T follicular helper cell (primary cell): Measurements from ENCODE around the gene JPH3.
"Not testable (repeated sequence)": the region's sequence is repeated elsewhere in the genome, so short reads cannot be mapped to it uniquely, and the experiment has no call there.

Experiments used
- DNase-seq: peaks from one replicate; pipeline ENCODE4 v3.0.0-alpha.2; 2020; ENCODE audit warnings: low read depth

The JPH3 gene

GRCh38 chr16:87575027-87575804 lies 27.1 kb upstream of the JPH3 start:
- DNase-seq = no peak

GRCh38 chr16:87576171-87576570 lies 26.1 kb upstream of the JPH3 start:
- no peak for DNase-seq

GRCh38 chr16:87578142-87578930 lies 24.0 kb upstream of the JPH3 start:
- not testable (repeated sequence) for DNase-seq

GRCh38 chr16:87579691-87580090 lies 22.6 kb upstream of the JPH3 start:
- DNase-seq = no peak

- no peak for DNase-seq
These were observed 21.4 kb upstream of the JPH3 start for GRCh38 chr16:87580855-87581261.

- DNase-seq = no peak
These were observed 20.5 kb upstream of the JPH3 start for GRCh38 chr16:87581857-87582215.

GRCh38 chr16:87582216-87582965 lies 19.9 kb upstream of the JPH3 start:
- no peak for DNase-seq

- DNase-seq = no peak
These were observed 19.4 kb upstream of the JPH3 start for GRCh38 chr16:87582966-87583325.

- DNase-seq = no peak
These were observed 18.7 kb upstream of the JPH3 start for GRCh38 chr16:87583453-87584131.

GRCh38 chr16:87584271-87584670 lies 18.0 kb upstream of the JPH3 start:
- DNase-seq = no peak

- DNase-seq = no peak
These were observed 17.3 kb upstream of the JPH3 start for GRCh38 chr16:87584975-87585374.

GRCh38 chr16:87585442-87586200 lies 16.7 kb upstream of the JPH3 start:
- no peak for DNase-seq

GRCh38 chr16:87586201-87586782 lies 16.0 kb upstream of the JPH3 start:
- DNase-seq = no peak

GRCh38 chr16:87587636-87588035 lies 14.7 kb upstream of the JPH3 start:
- no peak for DNase-seq

- no peak for DNase-seq
These were observed 10.1 kb upstream of the JPH3 start for GRCh38 chr16:87592018-87592712.

GRCh38 chr16:87593710-87594258 lies 8.5 kb upstream of the JPH3 start:
- no peak for DNase-seq

- no peak for DNase-seq
These were observed 6.6 kb upstream of the JPH3 start for GRCh38 chr16:87595712-87596111.

GRCh38 chr16:87597324-87597830 lies 4.9 kb upstream of the JPH3 start:
- no peak for DNase-seq

- DNase-seq = no peak
These were observed 3.9 kb upstream of the JPH3 start for GRCh38 chr16:87598431-87598830.

- DNase-seq = no peak
These were observed 2.1 kb upstream of the JPH3 start for GRCh38 chr16:87600246-87600645.
